GM12873 (cell line): Measurements from ENCODE around the gene B3GALT4.

Source experiments
- TF ChIP-seq, protein P1 (sequence below): IDR thresholded peaks from 2 replicates; pipeline ENCODE4 v1.5.1; 2012; ENCODE audit warnings: low read depth, mild to moderate bottlenecking, moderate library complexity, low read length, control low read depth; ENCODE audit not compliant: insufficient read depth; ENCODE audit errors: missing control alignments

Gene B3GALT4

DNA sequence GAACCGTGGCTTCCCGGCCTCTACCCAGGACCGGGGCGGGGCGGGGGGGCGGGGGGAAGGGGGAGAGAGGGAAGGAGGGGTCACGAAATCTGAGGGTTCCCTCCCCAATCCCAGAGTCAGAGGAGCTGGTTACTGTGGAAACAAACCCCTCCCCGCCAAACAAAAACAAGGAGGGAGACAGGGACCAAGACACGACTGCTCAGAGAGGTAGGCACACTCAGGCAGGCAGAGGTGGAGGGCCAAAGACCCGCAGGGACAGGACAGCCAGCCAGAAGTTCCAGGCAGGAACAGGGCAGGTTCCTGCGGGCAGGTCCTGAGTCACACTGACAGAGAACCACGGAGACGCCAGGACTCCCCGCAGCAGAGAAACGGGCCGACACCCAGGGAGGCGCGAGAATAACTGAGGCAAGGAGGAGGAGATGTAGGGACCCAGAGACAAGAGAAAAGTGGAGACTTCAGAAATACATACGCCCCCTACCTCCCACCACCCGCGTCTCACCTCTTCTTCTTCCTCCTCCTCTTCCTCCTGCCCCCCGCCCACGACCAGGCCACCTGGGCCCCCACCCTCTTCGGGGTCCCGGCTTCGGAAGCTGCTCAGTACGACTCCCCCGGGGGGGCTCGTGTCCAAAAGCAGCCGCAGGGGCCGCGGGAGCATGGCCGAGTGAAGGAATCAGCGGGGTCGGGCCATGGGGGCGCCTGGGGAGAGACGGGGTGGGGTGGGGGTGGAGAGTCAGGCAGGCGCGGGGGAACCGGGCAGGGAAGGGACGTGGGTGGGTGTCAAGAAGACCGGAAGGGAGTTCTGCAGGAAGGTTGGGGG lies 21.2 kb downstream of the B3GALT4 start:
- TF ChIP-seq, protein P1, sequence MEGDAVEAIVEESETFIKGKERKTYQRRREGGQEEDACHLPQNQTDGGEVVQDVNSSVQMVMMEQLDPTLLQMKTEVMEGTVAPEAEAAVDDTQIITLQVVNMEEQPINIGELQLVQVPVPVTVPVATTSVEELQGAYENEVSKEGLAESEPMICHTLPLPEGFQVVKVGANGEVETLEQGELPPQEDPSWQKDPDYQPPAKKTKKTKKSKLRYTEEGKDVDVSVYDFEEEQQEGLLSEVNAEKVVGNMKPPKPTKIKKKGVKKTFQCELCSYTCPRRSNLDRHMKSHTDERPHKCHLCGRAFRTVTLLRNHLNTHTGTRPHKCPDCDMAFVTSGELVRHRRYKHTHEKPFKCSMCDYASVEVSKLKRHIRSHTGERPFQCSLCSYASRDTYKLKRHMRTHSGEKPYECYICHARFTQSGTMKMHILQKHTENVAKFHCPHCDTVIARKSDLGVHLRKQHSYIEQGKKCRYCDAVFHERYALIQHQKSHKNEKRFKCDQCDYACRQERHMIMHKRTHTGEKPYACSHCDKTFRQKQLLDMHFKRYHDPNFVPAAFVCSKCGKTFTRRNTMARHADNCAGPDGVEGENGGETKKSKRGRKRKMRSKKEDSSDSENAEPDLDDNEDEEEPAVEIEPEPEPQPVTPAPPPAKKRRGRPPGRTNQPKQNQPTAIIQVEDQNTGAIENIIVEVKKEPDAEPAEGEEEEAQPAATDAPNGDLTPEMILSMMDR = peak; percentile 21

DNA sequence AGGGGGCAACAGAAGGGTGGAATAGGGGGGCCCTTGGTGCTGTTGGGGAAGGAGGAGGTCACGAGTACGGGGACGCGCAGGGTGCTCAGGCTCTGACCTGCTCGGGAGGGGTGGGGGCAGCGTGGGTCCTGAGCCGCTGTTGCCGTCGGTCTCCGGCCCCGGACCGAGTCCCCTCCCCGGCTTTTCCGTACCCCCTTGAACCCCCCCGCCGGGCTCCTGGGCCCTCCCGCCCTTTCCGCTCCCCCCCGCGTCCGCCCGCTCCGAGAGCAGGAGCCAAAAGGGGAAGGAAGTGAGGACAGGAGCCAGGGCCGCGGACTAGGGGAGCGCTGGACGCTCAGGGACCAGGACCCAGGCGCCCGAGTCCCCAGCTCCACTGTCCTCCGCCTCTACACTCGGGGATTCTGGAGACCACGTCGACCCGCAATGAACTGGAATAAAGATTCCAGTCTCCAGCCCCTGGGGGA lies 21.9 kb downstream of the B3GALT4 start, which contains the start of gene RGL2:
RGL2 (minus strand) TSS at position 170 of the 464 bp plus-strand sequence. CDS start 332 bp downstream, outside the sequence.
- TF ChIP-seq, protein P1 = no peak

DNA sequence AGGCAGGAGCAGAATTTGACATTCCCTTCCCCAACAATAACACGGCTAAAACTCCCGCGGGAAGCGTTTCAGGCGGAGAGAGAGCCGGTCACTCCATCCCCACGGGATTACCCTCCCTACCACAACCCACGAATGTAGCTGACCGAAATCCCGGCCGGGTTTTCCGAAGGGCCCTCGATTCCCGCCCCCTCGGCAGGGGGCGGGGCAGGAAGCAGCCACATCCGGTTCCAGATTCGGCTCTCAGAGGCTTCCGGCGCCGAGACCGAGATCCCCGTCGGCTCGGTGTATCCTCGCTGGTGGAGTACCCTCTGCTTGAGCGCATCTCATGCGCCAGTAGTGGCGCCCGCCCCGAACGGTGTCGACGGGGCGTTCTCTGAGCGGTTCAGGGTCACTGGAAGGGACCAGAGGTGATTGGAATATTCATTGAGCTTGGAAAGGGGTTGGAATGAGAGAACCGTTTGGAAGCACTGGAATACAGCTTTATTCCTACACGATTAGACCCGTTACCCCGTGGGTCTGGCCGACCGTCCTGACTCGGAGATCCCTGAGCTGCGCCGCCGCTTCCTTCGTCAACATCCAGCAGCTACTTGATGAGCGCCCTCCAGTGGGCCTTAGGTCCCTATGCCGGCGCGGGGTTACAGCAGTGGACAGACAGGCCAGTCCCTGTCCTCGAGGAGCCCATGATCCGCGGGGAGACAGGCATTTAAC lies 22.5 kb downstream of the B3GALT4 start:
- TF ChIP-seq, protein P1 = peak; percentile 72

DNA sequence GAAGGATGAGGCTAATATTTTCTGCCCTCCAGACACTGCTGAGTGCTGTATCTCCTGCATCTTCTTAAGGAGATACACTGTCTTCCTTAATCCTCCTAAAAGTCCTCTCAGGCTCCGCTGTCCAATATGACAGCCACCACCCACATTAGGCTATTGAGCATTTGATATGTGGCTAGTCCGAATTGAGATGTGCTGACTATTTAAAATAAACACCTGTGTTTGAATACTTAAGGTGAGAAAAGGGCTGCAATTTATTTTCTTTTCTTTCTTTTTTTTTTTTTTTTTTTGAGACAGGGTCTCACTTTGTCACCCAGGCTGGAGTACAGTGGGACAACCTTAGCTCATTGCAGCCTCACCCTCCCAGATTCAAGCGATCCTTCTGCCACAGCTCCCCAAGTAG lies 25.0 kb downstream of the B3GALT4 start:
- TF ChIP-seq, protein P1 = no peak

DNA sequence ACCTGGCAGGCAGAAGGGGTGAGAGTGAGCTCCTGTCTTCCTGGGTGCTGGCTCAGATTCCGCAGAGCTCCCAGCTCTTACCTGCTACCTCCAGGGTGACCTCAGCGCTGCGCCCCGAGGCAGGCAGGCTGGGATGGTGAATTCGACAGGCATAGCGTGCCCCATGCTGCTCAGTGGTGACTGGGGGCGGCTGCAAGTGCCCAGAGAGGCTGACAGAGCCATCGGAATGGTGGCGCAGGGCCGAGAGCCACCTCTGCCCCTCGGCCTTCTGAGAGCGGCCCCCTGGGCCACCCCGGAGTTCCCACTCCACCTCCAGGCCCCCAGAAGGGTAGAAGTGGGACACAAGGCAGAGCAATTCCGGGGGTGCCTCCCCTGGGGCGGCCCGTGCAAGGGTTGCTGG lies 27.3 kb downstream of the B3GALT4 start:
- TF ChIP-seq, protein P1 = no peak

DNA sequence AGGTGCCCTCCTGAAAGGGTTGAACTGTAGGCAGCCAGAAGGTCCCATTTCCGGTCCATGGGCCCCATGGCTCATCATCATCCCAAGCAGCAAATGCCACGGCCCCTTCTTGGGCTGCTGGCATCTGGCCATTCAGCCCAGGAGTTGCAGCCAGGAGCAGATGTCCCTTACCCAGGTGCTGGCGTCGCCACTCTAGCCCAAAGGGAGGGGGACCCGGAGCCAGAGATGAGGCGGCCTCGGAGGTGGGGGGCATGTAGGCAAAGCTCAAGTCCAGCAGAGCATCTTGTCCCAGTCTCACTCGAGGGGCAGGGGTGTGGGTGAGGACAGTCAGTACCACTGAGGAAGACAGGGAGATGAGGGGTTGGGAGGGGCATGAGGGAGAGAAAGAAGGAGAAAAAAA lies 28.1 kb downstream of the B3GALT4 start:
- TF ChIP-seq, protein P1 = no peak

DNA sequence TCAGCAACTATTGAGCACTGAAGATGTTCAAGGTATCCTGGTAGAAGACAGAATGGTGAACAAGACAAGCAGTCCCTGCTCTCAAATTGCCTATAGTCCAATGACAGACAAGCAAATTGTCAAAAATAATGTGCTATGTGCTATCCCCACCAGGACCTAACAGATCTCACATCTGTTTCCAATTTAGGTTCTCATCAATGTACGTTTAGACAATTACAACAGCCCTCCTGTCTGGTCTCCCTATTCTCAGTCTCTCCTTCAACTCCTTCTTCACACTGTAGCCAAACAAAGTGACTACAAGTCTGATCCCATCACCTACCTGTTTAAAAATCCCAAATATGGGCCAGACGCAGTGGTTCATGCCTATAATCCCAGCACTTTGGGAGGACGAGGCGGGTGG lies 29.4 kb downstream of the B3GALT4 start:
- TF ChIP-seq, protein P1 = no peak
